Cerebellar cortex (tissue), 1 donor: ENCODE results near the gene FGD1.
"Not testable (repeated sequence)": the region's sequence is repeated elsewhere in the genome, so short reads cannot be mapped to it uniquely, and the experiment has no call there.

Experiments used
- DNase-seq: peaks from one replicate; pipeline ENCODE4 v3.0.0-alpha.2; 2015; ENCODE audit warnings: low spot score

The FGD1 gene

GRCh38 chrX:54495814-54496516 lies at the start of gene FGD1:
Gene FGD1, minus strand, starts transcription at chrX:54496234. Its CDS starts 802 bp downstream, at chrX:54495432.
- peak; percentile 62 for DNase-seq

- DNase-seq = not testable (repeated sequence)
Observed at GRCh38 chrX:54542239-54542638, 46.2 kb upstream of the FGD1 start.

GRCh38 chrX:54540289-54540688 lies 44.3 kb upstream of the FGD1 start:
- no peak for DNase-seq

- DNase-seq = no peak
Observed at GRCh38 chrX:54534271-54534670, 38.2 kb upstream of the FGD1 start.

DNA sequence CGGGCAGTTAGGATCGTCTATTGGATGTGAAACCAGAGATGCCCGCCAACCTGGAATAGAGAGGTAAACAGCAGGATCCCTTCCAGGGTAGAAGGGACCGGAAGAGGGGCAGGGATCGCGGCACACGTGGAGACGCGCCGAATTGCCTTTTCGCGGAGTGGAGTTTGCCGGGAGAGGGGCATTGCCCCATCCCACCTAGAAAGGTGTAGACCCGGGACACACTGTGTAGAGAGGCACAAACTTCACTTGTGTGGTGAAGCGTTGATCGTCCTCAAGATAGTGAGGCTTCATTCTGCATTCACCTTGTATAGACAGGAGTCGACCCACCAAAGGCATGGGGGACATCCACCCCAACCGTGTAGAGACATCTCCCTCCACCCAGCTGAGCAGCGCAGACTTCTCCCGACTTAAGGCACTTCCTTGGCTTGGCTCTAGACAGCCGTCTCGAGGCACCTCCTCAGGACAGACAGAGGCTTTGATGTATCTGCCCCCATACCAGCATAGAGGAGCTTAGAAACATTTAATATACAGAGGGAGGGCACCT lies 34.4 kb upstream of the FGD1 start:
- no peak for DNase-seq

- DNase-seq = peak; percentile 86
Observed at GRCh38 chrX:54529552-54530356, 33.7 kb upstream of the FGD1 start, which contains the start of gene GNL3L. Gene GNL3L, plus strand, starts transcription at chrX:54530219. Its CDS starts 2,348 bp downstream, at chrX:54532567.

- DNase-seq = peak; percentile 52
Observed at GRCh38 chrX:54529151-54529550, 33.1 kb upstream of the FGD1 start.

DNA sequence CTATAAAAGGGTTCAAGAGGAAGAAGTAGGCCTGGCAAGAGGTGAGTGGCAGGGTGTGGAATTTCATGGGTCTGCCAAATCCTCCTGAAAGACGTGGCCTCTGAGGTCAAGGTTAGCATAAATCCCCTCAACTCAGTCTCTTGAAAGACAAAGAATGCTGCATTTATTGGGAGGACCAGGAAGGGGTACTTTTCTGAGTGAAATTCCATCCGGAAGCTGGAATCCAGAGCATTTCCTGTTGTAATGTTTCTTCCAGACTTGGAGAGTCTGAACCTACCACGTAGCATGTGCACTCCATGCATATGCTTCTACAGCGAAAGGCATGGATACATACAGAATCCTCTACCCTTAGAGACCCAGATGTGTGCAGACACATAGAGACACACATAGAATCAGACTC lies 13.4 kb upstream of the FGD1 start:
- DNase-seq = no peak

DNA sequence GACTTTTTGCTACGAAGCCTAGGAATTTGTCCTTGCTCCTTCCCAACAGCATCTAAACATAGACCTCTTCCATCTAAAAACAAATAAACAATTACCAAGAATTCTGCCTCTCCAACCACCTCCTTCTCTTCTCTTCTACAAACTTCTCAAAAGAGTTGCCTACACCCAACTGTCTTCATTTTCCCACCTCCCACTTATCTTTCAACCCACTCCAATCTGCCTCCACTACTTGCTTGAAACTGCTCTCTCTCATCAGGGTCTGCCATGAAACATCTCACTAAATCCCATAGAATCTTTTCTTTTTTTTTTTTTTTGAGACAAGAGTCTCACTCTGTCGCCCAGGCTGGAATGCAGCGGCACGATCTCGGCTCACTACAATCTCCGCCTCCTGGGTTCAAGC lies 902 bp upstream of the FGD1 start:
- no peak for DNase-seq

- peak; percentile 37 for DNase-seq
Observed at GRCh38 chrX:54496517-54496852, 451 bp upstream of the FGD1 start.

DNA sequence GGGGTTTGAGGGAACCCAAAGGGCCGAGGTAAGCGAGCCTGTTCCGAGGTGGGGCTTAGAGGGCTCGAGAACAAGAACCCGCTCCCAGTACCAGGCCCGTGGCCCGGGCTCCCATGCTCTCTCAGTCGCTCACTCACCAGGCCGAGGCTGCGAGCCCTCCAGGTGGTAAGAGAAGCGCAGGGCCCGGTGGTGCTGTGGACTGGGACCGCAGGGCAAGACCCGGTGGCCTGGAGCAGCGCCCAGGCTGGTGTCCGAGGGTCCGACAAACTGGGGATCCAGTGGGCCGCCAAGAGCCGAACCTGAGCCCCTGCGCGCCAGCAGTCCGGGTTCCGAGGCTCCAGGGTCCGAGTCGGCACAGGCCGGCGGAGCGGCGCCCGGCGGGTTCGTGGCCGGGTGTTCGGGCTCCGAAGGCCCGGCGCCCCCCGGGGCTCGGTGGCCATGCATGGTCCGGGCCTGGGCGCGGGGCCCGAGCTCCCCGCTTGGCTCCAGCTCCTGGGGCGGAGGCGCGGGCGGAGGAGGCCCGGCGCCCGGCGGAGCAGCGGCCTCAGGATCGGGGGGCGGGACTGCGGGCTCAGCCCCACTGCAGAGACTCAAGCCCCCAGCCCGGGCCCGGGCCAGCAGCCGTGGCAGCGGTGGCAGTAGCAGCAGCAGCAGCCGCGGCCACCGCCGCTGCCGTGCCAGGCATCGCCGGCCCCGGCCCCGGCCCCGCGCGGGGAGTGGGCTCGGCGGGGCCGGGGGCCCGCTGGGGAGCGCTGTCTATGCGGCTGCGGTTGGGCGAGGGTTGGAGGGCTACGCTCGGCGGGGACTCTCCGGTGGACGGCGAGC lies 833 bp downstream of the FGD1 start:
- DNase-seq = peak; percentile 30

GRCh38 chrX:54494166-54494988 lies 1.7 kb downstream of the FGD1 start:
- DNase-seq = no peak

DNA sequence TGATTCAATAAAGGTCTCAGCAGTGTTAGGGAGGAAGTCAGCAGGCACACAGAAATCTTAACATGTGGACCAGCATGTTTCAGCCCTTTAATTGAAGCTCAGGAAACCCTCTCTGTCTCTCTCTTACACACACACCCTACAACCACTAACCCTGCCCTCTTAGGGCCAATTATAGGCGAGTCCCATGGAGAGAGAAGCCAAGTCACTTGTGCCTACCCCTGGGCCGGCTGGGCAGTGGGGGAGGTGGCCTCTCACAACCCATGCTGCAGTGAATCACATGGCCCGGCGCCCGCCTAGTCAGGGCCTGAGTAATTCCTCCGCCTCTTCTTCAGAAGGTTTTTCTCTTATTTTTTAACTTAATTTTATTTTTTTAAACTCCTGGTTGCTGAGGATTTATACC lies 3.7 kb downstream of the FGD1 start:
- no peak for DNase-seq

DNA sequence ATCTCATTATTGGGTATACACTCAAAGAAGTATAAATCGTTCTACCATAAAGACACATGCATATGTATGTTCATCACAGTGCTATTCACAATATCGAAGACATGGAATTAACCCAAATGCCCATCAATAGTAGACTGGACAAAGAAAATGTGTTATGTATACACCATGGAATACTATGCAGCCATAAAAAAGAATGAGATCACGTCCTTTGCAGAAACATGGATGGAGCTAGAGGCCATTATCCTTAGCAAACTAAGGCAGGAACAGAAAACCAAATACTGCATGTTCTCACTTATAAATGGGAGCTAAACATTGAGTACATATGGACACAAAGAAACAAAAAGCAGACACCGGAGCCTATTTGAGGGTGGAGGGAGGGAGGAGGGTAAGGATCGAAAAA lies 6.2 kb downstream of the FGD1 start:
- DNase-seq = not testable (repeated sequence)

DNA sequence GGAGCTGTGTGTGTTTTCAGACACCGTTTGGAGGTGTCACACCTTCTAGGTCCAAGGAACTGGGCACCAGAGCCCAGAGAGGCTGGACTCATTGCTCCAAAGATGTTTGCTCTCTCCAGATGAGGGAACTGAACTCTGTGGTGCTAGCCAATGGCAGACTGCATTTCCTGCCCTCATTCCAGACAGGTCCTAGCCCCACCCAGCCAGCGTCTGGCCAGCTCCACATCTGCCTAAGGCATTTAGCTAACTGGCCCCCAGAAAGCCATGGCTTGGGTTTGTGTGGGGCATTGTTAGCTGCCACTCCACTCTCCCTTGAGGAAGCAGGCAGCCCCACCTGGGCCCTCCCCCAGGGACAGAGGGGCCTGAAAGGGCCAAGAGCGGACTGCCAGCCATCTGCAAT lies 11.4 kb downstream of the FGD1 start:
- DNase-seq = no peak

DNA sequence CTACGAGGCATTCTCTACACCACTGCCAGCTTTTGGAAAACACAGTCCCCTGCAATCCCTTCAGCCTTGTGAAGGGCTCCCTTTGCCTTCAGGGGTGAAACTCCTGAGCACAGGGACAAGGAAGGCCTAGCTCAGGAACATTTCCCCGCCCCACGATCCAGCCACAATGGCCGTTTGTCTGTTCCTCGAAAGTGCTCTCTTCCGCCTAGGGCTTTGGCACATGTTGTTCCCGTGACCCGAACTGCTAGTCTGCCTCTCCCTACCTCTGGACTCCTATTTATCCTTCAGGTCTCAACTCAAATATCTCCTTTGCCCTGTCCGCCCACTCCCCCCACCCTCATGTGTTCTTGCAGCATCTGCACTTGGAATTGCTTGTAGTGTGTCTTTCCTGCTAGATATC lies 12.1 kb downstream of the FGD1 start:
- no peak for DNase-seq

GRCh38 chrX:54482839-54483593 lies 13.0 kb downstream of the FGD1 start:
- peak; percentile 36 for DNase-seq

DNA sequence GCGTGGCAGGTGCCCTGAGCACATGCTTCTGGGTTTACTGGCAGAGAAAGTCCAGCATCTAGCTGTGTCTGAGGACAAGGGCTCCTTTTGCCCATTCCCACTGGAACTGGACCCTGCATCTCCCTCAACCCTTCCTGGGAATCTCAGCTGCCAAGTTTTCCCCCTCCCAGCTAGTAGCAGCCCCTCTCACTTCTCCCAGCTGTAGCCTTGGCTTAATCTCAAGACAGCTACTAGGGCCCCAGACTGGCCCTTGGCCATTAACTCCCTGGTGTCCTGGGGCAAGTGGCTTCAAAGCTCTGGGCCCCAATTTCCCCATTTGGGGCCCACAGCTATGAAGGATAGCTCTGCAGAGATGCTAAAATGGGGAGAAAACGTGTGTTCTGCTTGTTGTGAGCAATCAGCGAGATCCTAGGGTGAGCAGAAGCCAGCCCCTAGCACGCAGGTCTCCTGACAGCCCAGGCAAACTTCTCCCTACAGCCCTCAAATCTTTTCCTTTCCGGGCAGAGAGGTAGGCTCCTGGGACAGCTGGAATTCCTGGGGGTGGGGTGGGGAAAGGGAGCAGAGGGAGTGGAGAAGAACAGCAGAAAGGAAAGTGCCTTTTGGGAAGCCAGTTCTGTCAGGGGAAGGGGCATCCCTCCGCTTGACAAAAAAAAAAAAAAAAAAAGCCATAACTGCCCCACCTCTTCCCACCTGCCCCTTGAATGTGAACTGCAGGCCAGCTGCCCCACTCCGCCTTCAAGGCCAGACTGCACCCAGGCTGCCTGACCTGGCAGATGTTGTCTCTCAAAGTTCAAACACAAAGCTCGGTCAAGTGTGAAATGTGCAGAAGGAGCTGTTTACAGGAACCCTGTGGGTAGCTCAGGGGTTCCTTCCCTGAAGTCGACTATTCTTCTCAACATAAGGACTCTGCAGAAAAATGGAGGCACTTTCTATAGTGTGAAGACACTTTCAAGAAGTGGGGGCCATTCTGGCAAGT lies 16.6 kb downstream of the FGD1 start:
- no peak for DNase-seq
